Stimulated activated naive CD8-positive, alpha-beta T cell treated with anti-CD3 and anti-CD28 coated beads, Interleukin-15, Interleukin-2, amounts not matched to agents 100 U/mL and 50 U/mL, for 24 hours (primary cell): Measurements from ENCODE around the gene GPR61.

ENCODE experiments used
- ATAC-seq: fragments of 150-1000 bp; cut with Tn5 transposase; one replicate; pipeline ENCODE4 v1.10.0; 2021
- DNase-seq: peaks from one replicate; pipeline ENCODE4 v3.0.0; 2021

Gene GPR61

DNA sequence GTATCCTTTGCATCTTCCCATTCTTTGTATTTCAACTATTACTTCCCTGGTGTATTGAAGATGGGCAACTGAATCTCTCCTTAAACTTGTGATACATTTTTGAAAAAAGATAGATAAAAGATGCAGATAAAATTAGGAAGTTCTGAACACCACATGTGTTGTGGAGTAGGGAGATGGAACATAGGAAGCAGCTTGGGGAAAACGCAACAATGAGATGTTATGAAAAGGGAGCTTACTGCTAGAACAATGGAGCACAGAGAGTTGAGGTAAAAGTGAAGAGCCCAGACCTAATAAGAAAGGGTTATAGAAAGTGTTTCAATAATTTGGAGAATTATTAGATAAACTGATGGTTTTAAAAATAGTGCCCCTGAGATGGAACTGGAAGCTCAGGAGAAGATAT lies 29.7 kb downstream of the GPR61 start:
- ATAC-seq (no peak), DNase-seq (no peak)

DNA sequence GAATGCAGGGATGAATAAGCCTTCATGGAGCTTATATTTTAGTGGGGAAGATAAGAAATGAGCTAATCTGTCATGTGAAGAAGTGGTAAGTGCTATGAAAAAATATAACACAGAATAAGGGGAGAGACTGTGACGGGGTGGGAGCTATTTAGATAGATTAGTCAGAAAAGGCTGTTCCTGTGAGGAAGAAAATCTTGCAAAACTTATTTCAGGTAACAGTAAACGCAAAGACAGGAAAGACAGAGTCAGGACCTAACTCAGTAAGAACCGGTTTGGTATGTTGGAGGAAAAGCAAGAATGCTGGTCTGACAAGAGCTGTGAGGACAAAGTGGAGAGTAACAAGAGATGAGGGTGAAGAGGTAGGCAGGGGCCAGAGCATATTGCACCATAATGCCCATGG lies 30.7 kb downstream of the GPR61 start:
- no peak for DNase-seq

DNA sequence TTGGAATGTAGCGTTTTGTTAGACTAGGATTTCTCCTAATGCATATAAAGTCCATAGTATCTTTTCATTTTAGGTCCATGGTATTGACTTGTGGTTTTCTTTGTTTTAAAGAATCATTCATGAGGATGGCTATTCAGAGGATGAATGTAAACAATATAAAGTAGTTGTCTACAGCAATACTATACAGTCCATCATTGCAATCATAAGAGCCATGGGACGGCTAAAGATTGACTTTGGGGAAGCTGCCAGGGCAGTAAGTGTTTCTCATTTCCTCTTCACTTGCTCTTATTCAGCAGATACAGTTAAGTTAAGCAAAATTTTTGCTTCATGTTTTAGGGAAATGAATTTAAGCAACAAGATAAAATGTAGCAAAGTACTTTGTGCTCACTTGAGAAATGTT lies 34.1 kb downstream of the GPR61 start:
- no peak for DNase-seq
- no peak for ATAC-seq

More for the DNA sequence above, 30.7 kb downstream of the GPR61 start:
- no peak for ATAC-seq

DNA sequence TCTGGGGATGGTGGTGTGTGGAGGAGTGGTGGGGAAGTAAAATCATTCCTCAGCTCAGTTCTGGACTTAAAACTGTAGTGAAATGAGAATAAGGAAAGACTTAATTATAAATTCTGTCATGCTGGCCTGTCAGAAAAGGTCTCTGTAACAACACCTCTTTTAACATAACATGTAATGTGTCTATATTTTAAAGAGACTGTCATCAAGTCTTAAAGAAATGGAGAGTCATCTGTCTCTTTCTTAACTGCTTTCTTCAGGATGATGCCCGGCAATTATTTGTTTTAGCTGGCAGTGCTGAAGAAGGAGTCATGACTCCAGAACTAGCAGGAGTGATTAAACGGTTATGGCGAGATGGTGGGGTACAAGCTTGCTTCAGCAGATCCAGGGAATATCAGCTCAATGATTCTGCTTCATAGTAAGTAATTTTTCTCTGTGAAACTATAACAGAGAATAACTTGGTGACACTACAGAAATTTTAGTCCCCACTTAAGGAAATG lies 39.3 kb downstream of the GPR61 start:
- ATAC-seq (no peak), DNase-seq (no peak)

- DNase-seq (no peak), ATAC-seq (no peak)
These were observed 39.8 kb downstream of the GPR61 start for GRCh38 chr1:109579491-109579890.

DNA sequence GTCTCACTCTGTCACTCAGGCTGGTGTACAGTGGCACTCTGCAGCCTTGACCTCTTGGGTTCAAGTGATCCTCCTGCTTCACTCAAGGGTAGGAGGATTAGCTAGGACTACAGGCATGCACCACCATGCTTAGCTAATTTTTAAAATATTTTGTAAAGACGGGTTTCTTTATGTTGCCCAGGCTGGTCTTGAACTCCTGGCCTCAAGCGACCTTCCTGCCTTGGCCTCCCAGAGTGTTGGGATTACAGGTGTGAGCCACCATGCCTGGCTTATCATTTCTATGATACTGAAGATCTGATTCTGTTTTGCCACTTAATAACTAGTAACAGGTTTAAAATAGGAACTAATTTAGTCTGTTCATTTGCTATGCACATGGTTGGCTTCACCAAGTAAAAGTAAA lies 42.3 kb downstream of the GPR61 start:
- ATAC-seq (no peak), DNase-seq (no peak)

DNA sequence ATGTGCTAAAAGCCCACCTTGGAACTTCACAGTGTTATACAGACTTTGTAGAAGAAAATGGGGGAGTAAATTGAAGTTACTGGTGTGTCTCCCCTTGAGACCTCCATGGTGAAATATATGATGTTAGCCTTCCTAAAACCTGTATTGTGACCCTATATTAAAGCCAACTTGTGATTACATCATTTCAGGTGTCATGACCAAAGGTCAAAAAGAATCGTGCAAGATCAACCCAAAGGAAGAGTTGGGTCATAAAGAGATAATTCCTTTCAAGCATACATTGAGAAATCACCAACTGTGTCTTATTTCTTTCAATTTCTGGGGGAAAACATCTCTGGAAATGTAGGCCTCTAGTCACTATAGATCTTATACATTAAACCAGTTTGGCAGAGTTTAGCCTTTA lies 45.1 kb downstream of the GPR61 start:
- no peak for DNase-seq
- no peak for ATAC-seq

GRCh38 chr1:109586055-109586454 lies 46.4 kb downstream of the GPR61 start:
- no peak for DNase-seq
- no peak for ATAC-seq

DNA sequence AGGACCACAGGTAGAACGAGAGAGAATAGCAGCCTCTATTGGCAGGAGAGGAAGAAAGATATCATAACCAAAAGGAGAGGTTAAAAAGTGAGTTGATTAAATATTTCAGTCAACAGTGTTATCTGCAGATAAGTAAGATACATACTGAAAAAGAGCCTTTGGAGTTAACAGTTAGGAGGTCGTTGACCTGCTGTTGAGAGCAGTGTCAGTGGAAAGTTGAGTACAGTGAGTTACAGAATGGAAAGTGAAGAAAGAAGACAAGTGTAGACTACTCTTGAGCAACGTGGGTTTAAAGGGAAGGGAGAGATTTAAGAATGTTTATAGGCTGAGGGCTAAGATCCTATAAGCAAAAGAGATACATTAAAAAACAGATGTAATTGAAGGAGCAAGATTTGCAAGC lies 49.5 kb downstream of the GPR61 start:
- DNase-seq (no peak), ATAC-seq (no peak)

GRCh38 chr1:109589679-109590078 lies 50.0 kb downstream of the GPR61 start:
- DNase-seq (no peak), ATAC-seq (no peak)

GRCh38 chr1:109592916-109593315 lies 53.2 kb downstream of the GPR61 start:
- no peak for ATAC-seq
- DNase-seq: no peak

DNA sequence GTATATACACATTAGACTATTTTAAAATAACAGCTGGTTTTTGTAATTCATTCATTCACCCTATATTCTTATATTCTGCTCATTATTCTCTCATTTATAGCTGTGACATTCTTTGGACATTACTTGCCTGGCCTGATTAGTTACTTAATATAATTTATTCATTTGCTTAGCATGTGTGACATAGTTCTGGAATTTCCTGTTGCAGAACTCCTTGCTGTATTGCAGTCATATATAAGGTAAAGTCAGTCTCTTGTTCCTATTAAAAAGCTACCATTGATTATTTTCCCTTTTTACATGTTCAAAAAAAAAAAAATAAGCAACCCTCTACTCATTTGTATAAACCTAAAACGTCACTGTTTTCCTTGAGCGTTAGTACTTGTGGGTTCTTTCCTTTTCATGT lies 55.9 kb downstream of the GPR61 start:
- DNase-seq (no peak), ATAC-seq (no peak)
